PC-3 (cell line): Measurements from ENCODE around the gene FBXL15. TPM values are rescaled to one million over a fixed set of nuclear protein-coding genes. Genes with fewer than 3 reads are reported as not detected.

Source experiments
- ATAC-seq: fragments of 200-7000 bp; cut with Tn5 transposase; 2 replicates; pipeline ENCODE4 v1.9.1; 2020; ENCODE audit warnings: mild to moderate bottlenecking, moderate library complexity
- BruUV-seq: library from RNA; stranded (reverse); fragments of 400-500 nt; replicated peaks from 2 replicates; lab custom pipeline; 2021; lab: Mats Ljungman, UMichigan
- CTCF ChIA-PET: fragments of 300-600 bp; sonication (Branson Sonifier 250); formaldehyde crosslinking; loops from one replicate; lab custom pipeline; 2022; ENCODE audit warnings: antibody characterized with exemption; lab: Charles Lee
- POLR2A ChIA-PET: fragments of 300-600 bp; sonication (Branson Sonifier 250); formaldehyde crosslinking; loops from one replicate; lab custom pipeline; 2022; ENCODE audit warnings: antibody characterized with exemption; ENCODE audit not compliant: unreplicated experiment; lab: Charles Lee
- DNase-seq: peaks from one replicate; pipeline ENCODE4 v3.0.0-alpha.2; 2015
- H2AFZ ChIP-seq: fragments of 300-600 bp; sonication (generic); 2 replicates; pipeline ENCODE4 v1.6.0; 2016; ENCODE audit warnings: antibody characterized with exemption, low read length
- H3F3A ChIP-seq: fragments of 300-600 bp; sonication (generic); one replicate; pipeline ENCODE4 v1.6.0; 2017; ENCODE audit warnings: antibody characterized with exemption, low read length, control low read depth, mild to moderate bottlenecking; ENCODE audit not compliant: unreplicated experiment
- H3K27ac ChIP-seq: fragments of 300-600 bp; sonication (generic); 2 replicates; pipeline ENCODE4 v1.5.1; 2016; ENCODE audit warnings: mild to moderate bottlenecking, low read length
- H3K27me3 ChIP-seq: fragments of 300-600 bp; sonication (generic); 2 replicates; pipeline ENCODE4 v1.6.1; 2016; ENCODE audit warnings: low read length, mixed read lengths
- H3K36me3 ChIP-seq: fragments of 300-600 bp; sonication (generic); 2 replicates; pipeline ENCODE4 v1.6.1; 2016; ENCODE audit warnings: low read depth, mixed run types, low read length, mixed read lengths
- H3K4me1 ChIP-seq: fragments of 300-600 bp; sonication (generic); 2 replicates; pipeline ENCODE4 v1.5.1; 2016; ENCODE audit warnings: low read length; ENCODE audit not compliant: insufficient read depth
- H3K4me2 ChIP-seq: fragments of 300-600 bp; sonication (generic); 2 replicates; pipeline ENCODE4 v1.6.0; 2016; ENCODE audit warnings: low read length
- H3K4me3 ChIP-seq: fragments of 300-600 bp; sonication (generic); 2 replicates; pipeline ENCODE4 v1.5.1; 2016; ENCODE audit warnings: mild to moderate bottlenecking, low read length, mixed read lengths
- H3K79me2 ChIP-seq: fragments of 300-600 bp; sonication (generic); 2 replicates; pipeline ENCODE4 v1.6.1; 2017; ENCODE audit warnings: low read length, mixed read lengths
- H3K9ac ChIP-seq: fragments of 300-600 bp; sonication (generic); 2 replicates; pipeline ENCODE4 v1.6.0; 2016; ENCODE audit warnings: mild to moderate bottlenecking, low read length
- H3K9me2 ChIP-seq: fragments of 300-600 bp; sonication (generic); replicated peaks from 2 replicates; pipeline ENCODE4 v1.6.1; 2016; ENCODE audit warnings: mixed run types, low read length, mixed read lengths
- H3K9me3 ChIP-seq: fragments of 300-600 bp; sonication (generic); 2 replicates; pipeline ENCODE4 v1.6.1; 2016; ENCODE audit warnings: low read length, mixed read lengths
- H4K20me1 ChIP-seq: fragments of 300-600 bp; sonication (generic); 2 replicates; pipeline ENCODE4 v1.6.1; 2016; ENCODE audit warnings: low read length, mixed read lengths
- CTCF ChIP-seq: fragments of 300-600 bp; sonication (generic); conservative IDR thresholded peaks from 2 replicates; pipeline ENCODE4 v1.5.1; 2017; ENCODE audit warnings: antibody characterized with exemption, low read depth, mild to moderate bottlenecking, low read length
- EZH2 ChIP-seq: fragments of 300-600 bp; sonication (generic); IDR thresholded peaks from one replicate; pipeline ENCODE4 v1.6.1; 2017; ENCODE audit warnings: antibody characterized with exemption, mild to moderate bottlenecking, low read length; ENCODE audit not compliant: unreplicated experiment
- EZH2phosphoT487 ChIP-seq: fragments of 300-600 bp; sonication (generic); IDR thresholded peaks from 2 replicates; pipeline ENCODE4 v1.6.1; 2018; ENCODE audit warnings: mild to moderate bottlenecking, antibody characterized with exemption, low read length, borderline replicate concordance
- intact Hi-C: fragments of 100-400 bp; cut with micrococcal nuclease; formaldehyde crosslinking; loops from 2 replicates; pipeline ENCODE4 v1.9.0; 2023
- total RNA-seq: library from RNA; depleted of rRNA; stranded (reverse); fragments of >200 nt; gene quantifications from 2 replicates; pipeline ENCODE4 v1.2.3, GENCODE V29; 2014

Gene FBXL15
- total RNA-seq, 1 experiment from 2014 or later, result 12.7 TPM

DNA sequence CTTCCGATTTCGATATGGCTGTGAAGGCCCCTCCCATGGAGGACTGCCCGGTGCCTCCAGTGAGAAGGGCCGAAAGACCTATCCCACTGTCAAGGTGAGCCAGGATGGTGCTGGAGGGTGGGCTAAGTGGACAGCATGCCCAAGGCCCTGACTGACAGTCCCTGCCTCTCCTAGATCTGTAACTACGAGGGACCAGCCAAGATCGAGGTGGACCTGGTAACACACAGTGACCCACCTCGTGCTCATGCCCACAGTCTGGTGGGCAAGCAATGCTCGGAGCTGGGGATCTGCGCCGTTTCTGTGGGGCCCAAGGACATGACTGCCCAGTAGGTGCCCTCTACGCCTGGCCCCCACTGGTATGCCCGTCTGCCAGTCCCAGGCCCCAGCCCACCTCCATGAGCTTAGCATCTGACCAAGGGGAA lies 23.9 kb upstream of the FBXL15 start:
- BruUV-seq, result no TSS peak
- Histone ChIP-seq H3K4me2 (peak overlapping the region; percentile 99), H3K27me3 (no peaks in the 10 kb centered on the region), H2AFZ (no peak overlapping the region), H3K4me3 (peak overlapping the region; percentile 79), H3K4me1 (peaks cover 28% of the 10 kb centered on the region), H3K36me3 (no peaks in the 10 kb centered on the region; the same call in 1 of the 2 replicates), H3K9ac (peak overlapping the region; percentile 90), H3K79me2 (peaks cover 15% of the 10 kb centered on the region), H4K20me1 (no peaks in the 10 kb centered on the region), H3K9me3 (no peaks in the 10 kb centered on the region), H3K27ac (0 out of 2 replicates have a peak overlapping the region, but pooled peaks have one; percentile 76), H3K9me2 (no peaks in the 10 kb centered on the region), H3F3A (no peaks in the 10 kb centered on the region)
- TF ChIP-seq EZH2, result no peak
- no peak for TF ChIP-seq CTCF
- no peak for TF ChIP-seq EZH2phosphoT487
- intact Hi-C loops, result no loop called here
- ATAC-seq (no peak), DNase-seq (no peak)
- POLR2A ChIA-PET, result no interaction called here
- CTCF ChIA-PET, result no interaction called here

DNA sequence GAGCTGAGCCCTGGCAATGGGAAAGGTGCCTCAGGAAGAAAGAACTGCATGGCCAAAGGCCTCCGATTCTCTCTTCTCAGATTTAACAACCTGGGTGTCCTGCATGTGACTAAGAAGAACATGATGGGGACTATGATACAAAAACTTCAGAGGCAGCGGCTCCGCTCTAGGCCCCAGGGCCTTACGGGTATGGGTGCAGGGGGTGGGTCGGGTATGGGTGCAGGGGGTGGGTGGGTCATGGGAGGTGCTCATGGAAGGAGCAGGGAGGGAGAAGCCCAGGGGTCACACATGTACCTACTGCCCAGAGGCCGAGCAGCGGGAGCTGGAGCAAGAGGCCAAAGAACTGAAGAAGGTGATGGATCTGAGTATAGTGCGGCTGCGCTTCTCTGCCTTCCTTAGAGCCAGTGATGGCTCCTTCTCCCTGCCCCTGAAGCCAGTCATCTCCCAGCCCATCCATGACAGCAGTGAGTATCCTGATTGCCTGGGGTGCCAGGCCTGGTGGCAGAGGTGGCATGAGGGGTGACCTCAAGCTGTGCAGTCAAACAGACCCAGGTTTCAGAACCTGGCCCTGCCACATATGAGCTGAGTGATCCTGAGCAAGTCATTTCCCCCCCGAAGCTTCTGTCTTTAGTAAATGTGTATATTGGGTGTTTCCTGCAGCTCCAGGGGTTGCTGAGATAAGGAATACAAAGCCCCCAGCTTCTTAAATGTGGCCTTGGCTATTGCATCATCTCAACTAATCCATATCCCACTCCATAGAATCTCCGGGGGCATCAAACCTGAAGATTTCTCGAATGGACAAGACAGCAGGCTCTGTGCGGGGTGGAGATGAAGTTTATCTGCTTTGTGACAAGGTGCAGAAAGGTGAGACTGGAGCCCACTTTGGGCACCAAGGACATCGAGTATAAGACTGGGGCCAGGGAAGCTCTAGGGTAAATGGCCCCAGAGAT lies 23.1 kb upstream of the FBXL15 start:
- Histone ChIP-seq H3K9me2 (no peaks in the 10 kb centered on the region), H3K36me3 (no peaks in the 10 kb centered on the region; the same call in 1 of the 2 replicates), H3K27me3 (no peaks in the 10 kb centered on the region), H3K4me1 (peaks cover 35% of the 10 kb centered on the region), H3K4me2 (peak overlapping the region; percentile 99; the same call in 1 of the 2 replicates), H3K27ac (no peak overlapping the region), H2AFZ (no peak overlapping the region), H3K9ac (no peak overlapping the region), H3K9me3 (no peaks in the 10 kb centered on the region), H3F3A (no peaks in the 10 kb centered on the region), H3K4me3 (no peak overlapping the region), H4K20me1 (no peaks in the 10 kb centered on the region), H3K79me2 (peaks cover 15% of the 10 kb centered on the region)
- ATAC-seq (no peak), DNase-seq (no peak)
- POLR2A ChIA-PET, result no interaction called here
- CTCF ChIA-PET, result no interaction called here
- no TSS peak for BruUV-seq
- no peak for TF ChIP-seq EZH2phosphoT487
- no peak for TF ChIP-seq EZH2
- TF ChIP-seq CTCF, result no peak
- intact Hi-C loops, result no loop called here
